H1 (cell line): ENCODE results near the gene RBFOX1. TPM values are rescaled to one million over a fixed set of nuclear protein-coding genes. Genes with fewer than 3 reads are reported as not detected.

ENCODE experiments used
- CREB1 ChIP-seq: IDR thresholded peaks from 2 replicates; pipeline ENCODE4 v1.6.1; 2012; ENCODE audit warnings: inconsistent platforms
- FOSL1 ChIP-seq: IDR thresholded peaks from 2 replicates; pipeline ENCODE4 v1.6.1; 2011; ENCODE audit warnings: mild to moderate bottlenecking, low read depth, low read length, moderate library complexity; ENCODE audit not compliant: insufficient read depth
- RXRA ChIP-seq: IDR thresholded peaks from 2 replicates; pipeline ENCODE4 v1.6.1; 2011; ENCODE audit warnings: low read depth, mild to moderate bottlenecking, low read length, moderate library complexity; ENCODE audit not compliant: insufficient read depth
- SP1 ChIP-seq: IDR thresholded peaks from 2 replicates; pipeline ENCODE4 v1.6.1; 2011; ENCODE audit warnings: low read depth, low read length
- TCF12 ChIP-seq: IDR thresholded peaks from 2 replicates; pipeline ENCODE4 v1.6.1; 2011; ENCODE audit warnings: low read depth, mild to moderate bottlenecking, low read length
- polyA plus RNA-seq, 7 experiments: library from polyadenylated mRNA; depleted of rRNA in 3 of 7; stranded (reverse) in 5 of 7; unstranded in 2 of 7; fragments of >200 nt in 5 of 7; fragments of 200-250 nt in 2 of 7; gene quantifications; 1 replicate in 5 of 7; 2 replicates in 1 of 7; 4 replicates in 1 of 7; pipeline versions ENCODE4 v1.2.1 to v1.2.3, GENCODE V29; 2011 to 2013; ENCODE audit warnings: missing spikeins in 2 of 7, mixed read lengths in 2 of 7
- total RNA-seq: library from RNA; stranded (reverse); fragmentation: NEBNext Ultra II Directional; extraction: Animal tissue kit (Norgen Biotek cat#: 25700); gene quantifications from 2 replicates; pipeline ENCODE4 v1.2.1, GENCODE V29; 2021
- TF ChIP-seq, protein P1 (sequence below): fragments of 300-600 bp; sonication (generic); IDR thresholded peaks from 2 replicates; pipeline ENCODE4 v1.7.1; 2012; ENCODE audit warnings: low read length, moderate library complexity, mild to moderate bottlenecking, inconsistent platforms; ENCODE audit not compliant: insufficient replicate concordance

The RBFOX1 gene
- total and polyA plus RNA-seq, 2 of the 8 experiments (the other 6 are each of a cell fraction or from before 2014, with no cell fraction given): 1.7 to 2.8 TPM

DNA sequence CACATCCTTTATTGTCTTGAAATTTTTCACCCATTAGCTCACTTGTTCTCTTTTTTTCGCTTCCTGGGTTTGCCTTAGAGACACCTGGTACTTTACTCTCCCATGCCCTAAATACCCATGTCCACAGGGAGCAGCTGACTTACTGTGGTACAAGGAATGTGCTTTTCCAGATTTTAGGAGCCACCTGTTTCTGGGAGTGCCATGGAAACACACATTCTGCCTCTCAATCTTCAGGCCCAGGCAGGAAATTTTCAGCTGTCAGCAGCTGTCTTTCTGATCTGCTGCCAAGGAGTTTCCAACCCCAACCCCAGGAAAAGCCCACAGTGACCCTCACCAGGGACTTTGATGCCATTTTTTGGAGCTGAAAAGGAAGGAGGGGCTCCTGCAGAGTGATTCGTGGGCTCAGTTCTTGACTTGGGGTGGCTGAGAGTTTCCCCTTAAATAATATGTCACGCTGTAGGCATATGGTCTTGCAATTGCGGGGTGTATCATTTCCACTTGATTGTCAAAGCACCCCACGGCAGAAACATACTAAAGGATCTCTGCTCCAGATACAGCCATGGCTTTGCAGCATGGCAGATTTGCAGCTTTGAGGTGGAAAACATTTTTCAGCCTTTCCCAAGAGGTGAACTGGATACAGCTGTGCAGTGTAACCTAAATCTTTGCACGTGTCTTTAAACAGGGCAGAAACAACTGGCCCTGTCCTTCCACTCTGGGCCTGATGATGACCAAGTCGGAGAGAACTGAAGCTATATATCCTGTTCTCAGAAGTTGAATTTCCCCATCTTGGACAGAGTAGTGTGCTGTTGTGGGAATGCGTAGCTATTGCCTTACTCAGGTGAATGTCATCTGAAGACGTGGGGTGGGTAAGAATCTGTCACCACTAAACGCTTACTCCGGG is 19.2 kb downstream of the RBFOX1 start (continued):
- TF ChIP-seq, protein P1, sequence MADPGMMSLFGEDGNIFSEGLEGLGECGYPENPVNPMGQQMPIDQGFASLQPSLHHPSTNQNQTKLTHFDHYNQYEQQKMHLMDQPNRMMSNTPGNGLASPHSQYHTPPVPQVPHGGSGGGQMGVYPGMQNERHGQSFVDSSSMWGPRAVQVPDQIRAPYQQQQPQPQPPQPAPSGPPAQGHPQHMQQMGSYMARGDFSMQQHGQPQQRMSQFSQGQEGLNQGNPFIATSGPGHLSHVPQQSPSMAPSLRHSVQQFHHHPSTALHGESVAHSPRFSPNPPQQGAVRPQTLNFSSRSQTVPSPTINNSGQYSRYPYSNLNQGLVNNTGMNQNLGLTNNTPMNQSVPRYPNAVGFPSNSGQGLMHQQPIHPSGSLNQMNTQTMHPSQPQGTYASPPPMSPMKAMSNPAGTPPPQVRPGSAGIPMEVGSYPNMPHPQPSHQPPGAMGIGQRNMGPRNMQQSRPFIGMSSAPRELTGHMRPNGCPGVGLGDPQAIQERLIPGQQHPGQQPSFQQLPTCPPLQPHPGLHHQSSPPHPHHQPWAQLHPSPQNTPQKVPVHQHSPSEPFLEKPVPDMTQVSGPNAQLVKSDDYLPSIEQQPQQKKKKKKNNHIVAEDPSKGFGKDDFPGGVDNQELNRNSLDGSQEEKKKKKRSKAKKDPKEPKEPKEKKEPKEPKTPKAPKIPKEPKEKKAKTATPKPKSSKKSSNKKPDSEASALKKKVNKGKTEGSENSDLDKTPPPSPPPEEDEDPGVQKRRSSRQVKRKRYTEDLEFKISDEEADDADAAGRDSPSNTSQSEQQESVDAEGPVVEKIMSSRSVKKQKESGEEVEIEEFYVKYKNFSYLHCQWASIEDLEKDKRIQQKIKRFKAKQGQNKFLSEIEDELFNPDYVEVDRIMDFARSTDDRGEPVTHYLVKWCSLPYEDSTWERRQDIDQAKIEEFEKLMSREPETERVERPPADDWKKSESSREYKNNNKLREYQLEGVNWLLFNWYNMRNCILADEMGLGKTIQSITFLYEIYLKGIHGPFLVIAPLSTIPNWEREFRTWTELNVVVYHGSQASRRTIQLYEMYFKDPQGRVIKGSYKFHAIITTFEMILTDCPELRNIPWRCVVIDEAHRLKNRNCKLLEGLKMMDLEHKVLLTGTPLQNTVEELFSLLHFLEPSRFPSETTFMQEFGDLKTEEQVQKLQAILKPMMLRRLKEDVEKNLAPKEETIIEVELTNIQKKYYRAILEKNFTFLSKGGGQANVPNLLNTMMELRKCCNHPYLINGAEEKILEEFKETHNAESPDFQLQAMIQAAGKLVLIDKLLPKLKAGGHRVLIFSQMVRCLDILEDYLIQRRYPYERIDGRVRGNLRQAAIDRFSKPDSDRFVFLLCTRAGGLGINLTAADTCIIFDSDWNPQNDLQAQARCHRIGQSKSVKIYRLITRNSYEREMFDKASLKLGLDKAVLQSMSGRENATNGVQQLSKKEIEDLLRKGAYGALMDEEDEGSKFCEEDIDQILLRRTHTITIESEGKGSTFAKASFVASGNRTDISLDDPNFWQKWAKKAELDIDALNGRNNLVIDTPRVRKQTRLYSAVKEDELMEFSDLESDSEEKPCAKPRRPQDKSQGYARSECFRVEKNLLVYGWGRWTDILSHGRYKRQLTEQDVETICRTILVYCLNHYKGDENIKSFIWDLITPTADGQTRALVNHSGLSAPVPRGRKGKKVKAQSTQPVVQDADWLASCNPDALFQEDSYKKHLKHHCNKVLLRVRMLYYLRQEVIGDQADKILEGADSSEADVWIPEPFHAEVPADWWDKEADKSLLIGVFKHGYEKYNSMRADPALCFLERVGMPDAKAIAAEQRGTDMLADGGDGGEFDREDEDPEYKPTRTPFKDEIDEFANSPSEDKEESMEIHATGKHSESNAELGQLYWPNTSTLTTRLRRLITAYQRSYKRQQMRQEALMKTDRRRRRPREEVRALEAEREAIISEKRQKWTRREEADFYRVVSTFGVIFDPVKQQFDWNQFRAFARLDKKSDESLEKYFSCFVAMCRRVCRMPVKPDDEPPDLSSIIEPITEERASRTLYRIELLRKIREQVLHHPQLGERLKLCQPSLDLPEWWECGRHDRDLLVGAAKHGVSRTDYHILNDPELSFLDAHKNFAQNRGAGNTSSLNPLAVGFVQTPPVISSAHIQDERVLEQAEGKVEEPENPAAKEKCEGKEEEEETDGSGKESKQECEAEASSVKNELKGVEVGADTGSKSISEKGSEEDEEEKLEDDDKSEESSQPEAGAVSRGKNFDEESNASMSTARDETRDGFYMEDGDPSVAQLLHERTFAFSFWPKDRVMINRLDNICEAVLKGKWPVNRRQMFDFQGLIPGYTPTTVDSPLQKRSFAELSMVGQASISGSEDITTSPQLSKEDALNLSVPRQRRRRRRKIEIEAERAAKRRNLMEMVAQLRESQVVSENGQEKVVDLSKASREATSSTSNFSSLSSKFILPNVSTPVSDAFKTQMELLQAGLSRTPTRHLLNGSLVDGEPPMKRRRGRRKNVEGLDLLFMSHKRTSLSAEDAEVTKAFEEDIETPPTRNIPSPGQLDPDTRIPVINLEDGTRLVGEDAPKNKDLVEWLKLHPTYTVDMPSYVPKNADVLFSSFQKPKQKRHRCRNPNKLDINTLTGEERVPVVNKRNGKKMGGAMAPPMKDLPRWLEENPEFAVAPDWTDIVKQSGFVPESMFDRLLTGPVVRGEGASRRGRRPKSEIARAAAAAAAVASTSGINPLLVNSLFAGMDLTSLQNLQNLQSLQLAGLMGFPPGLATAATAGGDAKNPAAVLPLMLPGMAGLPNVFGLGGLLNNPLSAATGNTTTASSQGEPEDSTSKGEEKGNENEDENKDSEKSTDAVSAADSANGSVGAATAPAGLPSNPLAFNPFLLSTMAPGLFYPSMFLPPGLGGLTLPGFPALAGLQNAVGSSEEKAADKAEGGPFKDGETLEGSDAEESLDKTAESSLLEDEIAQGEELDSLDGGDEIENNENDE: no peak
- no peak for TF ChIP-seq RXRA
- no peak for TF ChIP-seq TCF12
- TF ChIP-seq CREB1: no peak
- TF ChIP-seq FOSL1: no peak
- no peak for TF ChIP-seq SP1
